GM19099 (cell line): ENCODE data around the gene C9orf153.

Experiments used
- POLR2A ChIP-seq: IDR thresholded peaks from 3 replicates; pipeline ENCODE4 v1.6.1; 2011; ENCODE audit warnings: low read depth; ENCODE audit not compliant: insufficient read length; ENCODE audit errors: extremely low read depth

The C9orf153 gene

DNA sequence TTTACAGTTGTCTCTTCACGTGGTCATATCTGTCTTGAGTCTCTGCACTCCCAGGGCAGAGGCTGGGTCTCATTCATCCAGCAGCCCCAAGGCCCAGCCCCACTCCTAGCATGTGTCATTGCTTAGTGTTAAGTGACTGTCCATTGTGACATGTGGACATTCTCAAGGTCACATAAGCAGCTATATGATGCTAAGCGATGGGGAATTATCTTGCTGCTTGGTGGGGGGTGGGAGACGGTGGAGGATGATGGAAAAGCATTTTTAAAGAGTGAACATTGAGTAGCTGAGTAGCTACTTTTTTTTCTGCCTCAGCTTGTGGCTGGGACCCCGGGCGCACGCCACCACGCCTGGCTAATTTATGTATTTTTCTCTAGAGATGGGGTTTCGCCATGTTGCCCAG is at the start of gene C9orf153:
Gene C9orf153 (minus strand): TSS at position 101 of the 400 bp plus-strand sequence. CDS start 30,054 bp downstream, outside the sequence.
- TF ChIP-seq POLR2A = no peak

GRCh38 chr9:86308687-86309086 is 49.2 kb upstream of the C9orf153 start:
- TF ChIP-seq POLR2A = no peak

- TF ChIP-seq POLR2A = no peak
Measured at GRCh38 chr9:86304236-86304730, 44.8 kb upstream of the C9orf153 start.

- no peak for TF ChIP-seq POLR2A
Measured at GRCh38 chr9:86303316-86303975, 44.0 kb upstream of the C9orf153 start.

DNA sequence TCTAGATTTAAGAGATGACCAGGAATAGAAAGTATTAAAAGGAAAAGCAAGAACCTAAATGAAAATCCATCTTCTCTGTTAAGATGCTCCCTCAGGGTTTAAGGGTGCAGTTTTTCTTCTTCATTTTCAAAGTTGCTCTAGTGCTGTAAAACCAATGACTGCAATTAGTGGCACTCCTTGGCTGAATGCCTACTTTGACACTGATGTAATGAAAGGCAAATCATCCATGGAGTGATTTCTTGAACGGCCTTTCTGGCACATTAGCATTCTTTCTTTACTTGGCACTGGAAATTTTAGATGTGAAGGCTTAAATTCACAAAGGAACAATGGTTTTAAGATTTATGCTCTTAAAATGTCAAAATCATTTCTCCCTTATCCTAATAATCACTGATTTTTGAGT is 42.2 kb upstream of the C9orf153 start:
- TF ChIP-seq POLR2A = no peak

GRCh38 chr9:86300701-86301100 is 41.2 kb upstream of the C9orf153 start:
- TF ChIP-seq POLR2A = no peak

- TF ChIP-seq POLR2A = no peak
Measured at GRCh38 chr9:86298873-86299272, 39.4 kb upstream of the C9orf153 start.

DNA sequence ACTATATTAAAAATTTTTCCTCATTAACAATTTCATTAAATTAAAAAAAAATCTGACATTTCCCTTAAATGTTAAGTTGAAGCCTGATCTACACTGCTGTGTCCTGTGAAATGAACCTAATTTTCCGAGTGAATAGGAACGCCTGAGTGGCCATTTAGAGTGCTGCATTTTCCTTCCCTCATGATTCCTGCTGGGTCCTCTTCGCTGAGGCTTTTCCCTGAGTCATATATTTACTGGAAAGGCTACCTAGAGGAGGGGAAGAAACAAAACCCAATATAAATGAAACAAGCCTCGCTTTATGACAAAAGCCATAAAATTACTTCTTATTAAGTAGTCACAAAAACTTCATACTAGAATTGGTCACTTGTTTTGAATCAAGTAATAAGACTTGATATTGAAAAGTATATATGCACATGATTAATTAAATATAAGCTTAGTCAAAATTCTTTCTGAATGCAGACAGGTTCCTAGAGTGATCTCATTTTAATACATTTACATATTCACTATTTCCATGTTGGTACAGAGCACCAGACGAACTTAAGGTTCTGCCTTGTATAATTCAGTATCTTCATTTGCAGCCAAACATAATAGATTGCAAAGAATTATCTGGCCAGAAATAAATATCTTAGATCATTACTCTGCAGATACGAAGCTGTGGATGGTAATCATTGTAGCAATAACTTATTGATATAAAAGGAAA is 29.2 kb upstream of the C9orf153 start:
- TF ChIP-seq POLR2A = no peak

GRCh38 chr9:86287013-86287412 is 27.6 kb upstream of the C9orf153 start:
- no peak for TF ChIP-seq POLR2A

GRCh38 chr9:86286278-86286677 is 26.8 kb upstream of the C9orf153 start:
- TF ChIP-seq POLR2A = no peak

DNA sequence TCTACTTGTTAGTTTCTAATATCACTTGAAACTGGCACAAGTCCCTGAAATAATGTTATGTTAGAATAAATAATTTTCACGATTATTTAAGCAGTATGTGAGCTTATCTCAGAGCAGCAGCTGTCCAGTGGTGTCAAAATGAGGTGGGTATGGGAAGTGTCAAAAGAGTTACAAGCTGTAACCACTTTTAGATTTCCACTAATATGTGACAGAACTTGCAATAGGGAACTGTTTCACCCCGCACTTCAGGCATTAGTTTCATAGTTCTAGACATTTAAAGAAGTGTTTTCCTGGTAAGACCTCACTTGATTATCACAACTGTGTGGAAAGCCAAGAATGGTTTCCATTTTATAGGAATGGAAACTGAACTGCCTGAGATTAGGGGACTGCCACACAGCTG is 25.8 kb upstream of the C9orf153 start:
- no peak for TF ChIP-seq POLR2A

GRCh38 chr9:86282979-86283535 is 23.6 kb upstream of the C9orf153 start:
- no peak for TF ChIP-seq POLR2A

DNA sequence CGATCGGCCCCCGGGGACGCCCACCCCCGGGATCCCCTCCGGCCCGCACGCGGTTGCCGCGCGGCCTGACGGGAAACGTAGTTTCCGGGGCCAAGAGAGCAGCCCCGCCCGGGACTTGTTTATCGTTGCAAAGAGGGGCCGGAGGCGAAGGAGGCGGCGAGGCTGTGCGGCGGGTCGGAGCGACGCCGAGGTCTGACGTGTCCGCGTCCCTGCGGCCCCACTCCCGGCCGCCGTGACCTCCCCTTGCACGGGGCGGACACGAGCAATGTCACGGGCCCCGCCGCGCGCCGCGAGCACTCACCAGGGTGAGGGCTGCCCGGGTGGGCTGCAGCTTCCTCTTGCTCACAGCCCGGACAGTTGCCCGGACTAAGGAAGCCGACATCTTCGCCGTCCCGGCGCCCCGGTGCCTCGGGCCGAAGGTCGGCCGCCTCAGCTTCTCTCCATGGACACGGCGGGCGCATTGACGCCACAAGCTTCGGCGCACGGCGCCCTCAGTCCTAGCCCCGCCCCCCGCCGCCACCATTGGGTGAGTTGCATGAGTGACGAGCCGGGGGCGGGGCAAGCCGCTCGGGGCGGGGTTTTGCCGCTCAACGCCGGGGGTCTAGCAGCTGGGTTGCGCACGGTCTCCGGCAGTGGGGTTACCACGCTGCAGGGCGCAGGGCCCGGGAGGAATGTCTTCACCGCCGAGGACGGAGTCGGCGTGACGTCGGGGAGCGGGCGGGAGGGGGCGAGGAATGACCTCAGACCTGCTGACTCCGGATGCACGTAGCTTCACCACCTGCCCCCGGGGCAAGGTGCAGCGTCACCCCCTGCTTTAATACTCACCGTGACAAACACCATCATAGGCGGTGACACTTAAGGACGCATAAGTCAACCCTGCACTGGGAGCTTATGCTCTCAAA is 22.9 kb upstream of the C9orf153 start, which contains the start of gene ISCA1:
Gene ISCA1 (minus strand): TSS at position 462 of the 902 bp plus-strand sequence. CDS start 80 bp downstream, at position 382.
- TF ChIP-seq POLR2A = peak; percentile 71

- no peak for TF ChIP-seq POLR2A
Measured at GRCh38 chr9:86281593-86282076, 22.2 kb upstream of the C9orf153 start.

GRCh38 chr9:86280580-86280979 is 21.1 kb upstream of the C9orf153 start:
- no peak for TF ChIP-seq POLR2A
